DND-41 (cell line): ENCODE data around the gene MYL6B.

Source experiments
- EZH2 ChIP-seq: IDR thresholded peaks from 3 replicates; pipeline ENCODE4 v1.6.1; 2012; ENCODE audit warnings: borderline replicate concordance, low read depth, mild to moderate bottlenecking, moderate library complexity, low read length, inconsistent platforms; ENCODE audit not compliant: severe bottlenecking
- TF ChIP-seq, protein P1 (sequence below): IDR thresholded peaks from 2 replicates; pipeline ENCODE4 v1.5.1; 2012; ENCODE audit warnings: borderline replicate concordance, low read length, moderate library complexity, mild to moderate bottlenecking; ENCODE audit not compliant: poor library complexity, severe bottlenecking; ENCODE audit errors: extremely low read depth

DNA sequence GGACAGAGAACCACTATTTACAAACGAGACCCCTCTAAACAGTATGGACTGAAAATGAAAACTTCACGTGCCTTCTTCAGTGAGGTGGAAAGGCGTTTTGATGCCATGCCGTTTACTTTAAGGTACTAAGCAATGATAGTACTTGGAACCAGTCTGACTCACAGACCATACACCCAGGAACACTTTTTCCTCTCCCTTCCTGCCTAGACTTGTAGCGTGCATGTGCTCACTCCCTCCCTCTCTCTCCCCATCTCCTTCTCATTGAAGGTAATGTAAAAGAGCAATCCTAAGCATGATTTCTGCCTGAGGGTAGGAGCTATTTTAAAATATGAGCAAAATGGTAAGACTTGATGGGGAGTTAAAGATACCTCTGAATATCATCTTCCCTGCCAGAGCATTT is 41.8 kb upstream of the MYL6B start:
- TF ChIP-seq, protein P1, sequence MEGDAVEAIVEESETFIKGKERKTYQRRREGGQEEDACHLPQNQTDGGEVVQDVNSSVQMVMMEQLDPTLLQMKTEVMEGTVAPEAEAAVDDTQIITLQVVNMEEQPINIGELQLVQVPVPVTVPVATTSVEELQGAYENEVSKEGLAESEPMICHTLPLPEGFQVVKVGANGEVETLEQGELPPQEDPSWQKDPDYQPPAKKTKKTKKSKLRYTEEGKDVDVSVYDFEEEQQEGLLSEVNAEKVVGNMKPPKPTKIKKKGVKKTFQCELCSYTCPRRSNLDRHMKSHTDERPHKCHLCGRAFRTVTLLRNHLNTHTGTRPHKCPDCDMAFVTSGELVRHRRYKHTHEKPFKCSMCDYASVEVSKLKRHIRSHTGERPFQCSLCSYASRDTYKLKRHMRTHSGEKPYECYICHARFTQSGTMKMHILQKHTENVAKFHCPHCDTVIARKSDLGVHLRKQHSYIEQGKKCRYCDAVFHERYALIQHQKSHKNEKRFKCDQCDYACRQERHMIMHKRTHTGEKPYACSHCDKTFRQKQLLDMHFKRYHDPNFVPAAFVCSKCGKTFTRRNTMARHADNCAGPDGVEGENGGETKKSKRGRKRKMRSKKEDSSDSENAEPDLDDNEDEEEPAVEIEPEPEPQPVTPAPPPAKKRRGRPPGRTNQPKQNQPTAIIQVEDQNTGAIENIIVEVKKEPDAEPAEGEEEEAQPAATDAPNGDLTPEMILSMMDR: no peak
- no peak for TF ChIP-seq EZH2
